CD14-positive monocyte (primary cell): ENCODE measurements around the gene VMAC. TPM values are rescaled to one million over a fixed set of nuclear protein-coding genes. Genes with fewer than 3 reads are reported as not detected.
A peak's percentile ranks its signal among the peaks of the same experiment; 100 is the strongest.
"Not testable (repeated sequence)": the region's sequence is repeated elsewhere in the genome, so short reads cannot be mapped to it uniquely, and the experiment has no call there.

Source experiments
- DNase-seq, 3 donors: peaks; one replicate each; pipeline ENCODE4 v3.0.0-alpha.2; 2011 to 2022
- H2AFZ ChIP-seq: 2 replicates; pipeline ENCODE4 v1.6.0; 2012; ENCODE audit warnings: mild to moderate bottlenecking, low read depth, low read length, inconsistent platforms; ENCODE audit not compliant: insufficient read depth, poor library complexity, severe bottlenecking
- H3K27ac ChIP-seq, 2 donors: 1 replicate in 1 of 2; 2 replicates in 1 of 2; pipeline ENCODE4 v1.5.1; 2012 to 2013; ENCODE audit warnings: low read length in 2 of 2, control low read depth in 1 of 2, inconsistent platforms in 1 of 2, low read depth in 1 of 2, mild to moderate bottlenecking in 1 of 2
- H3K27me3 ChIP-seq, 2 donors: one replicate each; pipeline versions ENCODE4 v1.6.0 to v1.6.1; 2011 to 2013; ENCODE audit warnings: low read length in 2 of 2; ENCODE audit not compliant: control insufficient read depth in 2 of 2, insufficient read depth in 2 of 2
- H3K36me3 ChIP-seq, 2 donors: replicated peaks in 1 of 2; 1 replicate in 1 of 2; 2 replicates in 1 of 2; pipeline versions ENCODE4 v1.5.1 to v1.6.1; 2012 to 2013; ENCODE audit warnings: low read length in 2 of 2, control low read depth in 1 of 2, inconsistent platforms in 1 of 2, mild to moderate bottlenecking in 1 of 2; ENCODE audit not compliant: insufficient read depth in 2 of 2, control insufficient read depth in 1 of 2
- H3K4me1 ChIP-seq, 2 donors: 1 replicate in 1 of 2; 2 replicates in 1 of 2; pipeline versions ENCODE4 v1.5.1 to v1.6.1; 2012 to 2013; ENCODE audit warnings: low read length in 2 of 2, control low read depth in 1 of 2, inconsistent platforms in 1 of 2, mild to moderate bottlenecking in 1 of 2, moderate library complexity in 1 of 2; ENCODE audit not compliant: insufficient read depth in 2 of 2, control insufficient read depth in 1 of 2
- H3K4me2 ChIP-seq: replicated peaks from 2 replicates; pipeline ENCODE3; 2012; ENCODE audit warnings: low read length, moderate library complexity, mild to moderate bottlenecking; ENCODE audit not compliant: poor library complexity, severe bottlenecking; ENCODE audit errors: extremely low read depth
- H3K4me3 ChIP-seq, 3 experiments: fragments of 200-600 bp in 1 of 3; sonication (generic) in 1 of 3; replicated peaks in 1 of 3; 1 replicate in 2 of 3; 2 replicates in 1 of 3; pipeline ENCODE4 v1.5.1; 2011 to 2013; ENCODE audit warnings: low read length in 3 of 3, mild to moderate bottlenecking in 3 of 3, control low read depth in 2 of 3, low read depth in 2 of 3, inconsistent platforms in 1 of 3, moderate library complexity in 1 of 3
- H3K79me2 ChIP-seq: 2 replicates; pipeline ENCODE4 v1.6.0; 2012; ENCODE audit warnings: mild to moderate bottlenecking, control low read depth, inconsistent platforms, low read length, moderate library complexity; ENCODE audit not compliant: insufficient read depth
- H3K9ac ChIP-seq: 2 replicates; pipeline ENCODE4 v1.6.0; 2017; ENCODE audit warnings: low read length, mild to moderate bottlenecking; ENCODE audit not compliant: insufficient read depth, poor library complexity, severe bottlenecking
- H3K9me3 ChIP-seq, 2 donors: replicated peaks in 1 of 2; 1 replicate in 1 of 2; 2 replicates in 1 of 2; pipeline versions ENCODE4 v1.5.1 to v1.6.1; 2012 to 2013; ENCODE audit warnings: low read length in 2 of 2, control low read depth in 1 of 2; ENCODE audit not compliant: control insufficient read depth in 1 of 2, insufficient read depth in 1 of 2
- H4K20me1 ChIP-seq: 2 replicates; pipeline ENCODE4 v1.6.0; 2012; ENCODE audit warnings: mild to moderate bottlenecking, low read length, control low read depth, moderate library complexity; ENCODE audit not compliant: insufficient read depth
- H3K27ac Mint-ChIP-seq, 7 donors: one replicate each; pipeline ENCODE4 v1.8.0; 2020; ENCODE audit warnings: mild to moderate bottlenecking in 7 of 7, mixed read lengths in 7 of 7, moderate library complexity in 6 of 7, inconsistent platforms in 2 of 7
- H3K27me3 Mint-ChIP-seq, 3 donors: one replicate each; pipeline ENCODE4 v1.8.0; 2021 to 2022; ENCODE audit warnings: low read depth in 3 of 3, mild to moderate bottlenecking in 3 of 3, mixed read lengths in 3 of 3, moderate library complexity in 3 of 3, inconsistent platforms in 1 of 3
- H3K36me3 Mint-ChIP-seq, 2 donors: one replicate each; pipeline ENCODE4 v1.8.0; 2020; ENCODE audit warnings: mixed read lengths in 2 of 2, inconsistent platforms in 1 of 2, mild to moderate bottlenecking in 1 of 2
- H3K4me1 Mint-ChIP-seq: one replicate; pipeline ENCODE4 v1.8.0; 2020; ENCODE audit warnings: mild to moderate bottlenecking, mixed read lengths
- H3K4me3 Mint-ChIP-seq, 2 donors: one replicate each; pipeline ENCODE4 v1.8.0; 2020; ENCODE audit warnings: mild to moderate bottlenecking in 2 of 2, mixed read lengths in 2 of 2, moderate library complexity in 1 of 2
- H3K9me3 Mint-ChIP-seq, 7 donors: one replicate each; pipeline ENCODE4 v1.8.0; 2020 to 2022; ENCODE audit warnings: mixed read lengths in 7 of 7, mild to moderate bottlenecking in 6 of 7, moderate library complexity in 6 of 7, inconsistent platforms in 2 of 7
- WGBS: methylation state at CpG from one replicate; pipeline ENCODE4 v1.1.5; 2013; ENCODE audit warnings: missing lambda C conversion rate; ENCODE audit not compliant: insufficient coverage; 5-methylcytosine and 5-hydroxymethylcytosine counted together
- intact Hi-C, 2 donors: fragments of 100-400 bp; cut with micrococcal nuclease; formaldehyde crosslinking; loops; one replicate each; pipeline versions ENCODE4 v1.15.0 to v1.15.1; 2023
- polyA plus RNA-seq, 3 donors: library from polyadenylated mRNA; depleted of rRNA in 1 of 3; unstranded in 2 of 3; stranded (reverse) in 1 of 3; fragments of 300-500 nt in 2 of 3; fragments of >200 nt in 1 of 3; fragmentation: Illumina TruSeq in 2 of 3; gene quantifications; 1 replicate in 2 of 3; 2 replicates in 1 of 3; pipeline ENCODE4 v1.2.3, GENCODE V29; 2012 to 2021
- TF ChIP-seq, protein P1 (sequence below): fragments of 200-600 bp; IDR thresholded peaks from one replicate; pipeline ENCODE4 v1.8.0; 2022; ENCODE audit warnings: antibody characterized with exemption, mild to moderate bottlenecking

VMAC gene
- polyA plus RNA-seq, 3 donors, result 3.1 to 13.0 (median 4.3) TPM

DNA sequence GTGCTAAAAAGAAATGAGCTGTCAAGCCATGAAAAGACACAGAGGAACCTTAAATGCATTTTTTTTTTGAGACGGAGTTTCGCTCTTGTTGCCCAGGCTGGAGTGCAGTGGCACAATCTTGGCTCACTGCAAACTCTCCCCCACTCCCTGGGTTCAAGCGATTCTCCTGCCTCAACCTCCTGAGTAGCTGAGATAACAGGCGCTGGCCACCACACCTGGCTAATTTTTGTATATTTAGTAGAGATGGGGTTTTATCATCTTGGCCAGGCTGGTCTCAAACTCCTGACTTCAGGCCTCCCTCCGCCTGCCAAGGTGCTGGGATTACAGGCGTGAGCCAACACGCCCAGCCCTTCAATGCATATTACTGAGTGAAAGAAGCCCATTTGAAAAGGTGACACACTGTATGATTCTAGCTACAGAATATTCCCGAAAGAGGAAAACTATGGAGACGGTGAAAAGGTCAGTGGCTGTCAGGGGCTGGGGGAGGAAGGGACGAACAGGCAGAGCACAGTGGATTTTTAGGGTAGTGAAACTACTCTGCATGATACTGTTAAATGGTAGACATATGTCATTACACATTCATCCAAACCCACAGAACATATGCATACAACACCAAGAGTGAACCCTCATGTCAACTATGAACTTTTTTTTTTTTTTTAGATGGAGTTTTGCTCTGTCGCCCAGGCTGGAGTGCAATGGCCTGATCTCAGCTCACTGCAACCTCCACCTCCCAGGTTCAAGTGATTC is 20.4 kb upstream of the VMAC start:
- H3K36me3 Mint-ChIP-seq, intact Hi-C loops, H3K36me3 ChIP-seq, H3K9me3 Mint-ChIP-seq, H3K27me3 ChIP-seq, H3K9me3 ChIP-seq, H3K4me3 Mint-ChIP-seq, H3K4me1 Mint-ChIP-seq, H2AFZ ChIP-seq, H3K4me2 ChIP-seq, H3K4me1 ChIP-seq, H4K20me1 ChIP-seq, H3K27ac Mint-ChIP-seq, H3K9ac ChIP-seq, H3K27ac ChIP-seq, H3K79me2 ChIP-seq, H3K4me3 ChIP-seq: not testable (repeated sequence)
- DNase-seq, result peak in 1 of 3 donors; percentile 21
- peaks cover 17 to 27% (median 23%) of the 10 kb centered on the region in 3 donors for H3K27me3 Mint-ChIP-seq
- WGBS, result 100% methylated on average over 3 of the region's 11 CpGs

DNA sequence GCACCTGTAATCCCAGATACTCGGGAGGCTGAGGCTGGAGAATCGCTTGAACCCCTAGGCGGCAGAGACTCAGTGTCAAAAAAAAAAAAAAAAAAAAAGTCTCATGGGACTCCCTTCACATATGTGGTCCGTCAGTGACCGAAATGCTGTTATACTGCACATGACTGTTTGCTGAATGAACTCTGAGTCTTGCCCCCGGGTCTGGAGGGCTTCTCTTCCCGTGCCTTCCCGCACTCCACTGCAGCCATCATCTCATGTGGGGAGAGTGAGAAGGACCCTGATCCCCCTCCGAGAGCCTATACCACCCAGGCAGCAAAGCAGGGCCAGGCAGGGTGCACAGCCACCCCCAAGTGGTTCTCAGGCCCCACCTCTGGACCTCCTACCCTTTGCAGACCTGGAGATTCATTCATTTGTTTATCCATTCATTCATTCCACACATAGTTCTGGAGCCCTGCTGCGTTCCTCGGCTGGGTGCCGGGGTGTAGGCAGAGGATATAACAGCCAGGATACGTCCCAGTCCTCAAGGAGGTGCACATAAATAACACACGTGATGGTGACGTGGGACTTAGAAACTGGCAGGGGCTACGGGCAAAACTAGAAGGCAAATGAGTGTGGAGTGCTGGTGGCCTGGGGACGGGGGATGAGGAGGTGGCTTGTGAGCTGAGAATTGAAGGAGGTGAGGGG is 15.2 kb upstream of the VMAC start:
- Histone ChIP-seq H3K36me3 (peaks cover 3% of the 10 kb centered on the region in 2 donors), H3K9ac (no peak overlapping the region), H4K20me1 (no peaks in the 10 kb centered on the region), H3K4me1 (no peaks in the 10 kb centered on the region), H2AFZ (no peak overlapping the region), H3K4me2 (no peak overlapping the region), H3K4me3 (no peak overlapping the region), H3K9me3 (no peaks in the 10 kb centered on the region), H3K27me3 (peaks cover 0 to 14% of the 10 kb centered on the region in 2 donors), H3K79me2 (no peaks in the 10 kb centered on the region), H3K27ac (no peak overlapping the region)
- TF ChIP-seq, protein P1, sequence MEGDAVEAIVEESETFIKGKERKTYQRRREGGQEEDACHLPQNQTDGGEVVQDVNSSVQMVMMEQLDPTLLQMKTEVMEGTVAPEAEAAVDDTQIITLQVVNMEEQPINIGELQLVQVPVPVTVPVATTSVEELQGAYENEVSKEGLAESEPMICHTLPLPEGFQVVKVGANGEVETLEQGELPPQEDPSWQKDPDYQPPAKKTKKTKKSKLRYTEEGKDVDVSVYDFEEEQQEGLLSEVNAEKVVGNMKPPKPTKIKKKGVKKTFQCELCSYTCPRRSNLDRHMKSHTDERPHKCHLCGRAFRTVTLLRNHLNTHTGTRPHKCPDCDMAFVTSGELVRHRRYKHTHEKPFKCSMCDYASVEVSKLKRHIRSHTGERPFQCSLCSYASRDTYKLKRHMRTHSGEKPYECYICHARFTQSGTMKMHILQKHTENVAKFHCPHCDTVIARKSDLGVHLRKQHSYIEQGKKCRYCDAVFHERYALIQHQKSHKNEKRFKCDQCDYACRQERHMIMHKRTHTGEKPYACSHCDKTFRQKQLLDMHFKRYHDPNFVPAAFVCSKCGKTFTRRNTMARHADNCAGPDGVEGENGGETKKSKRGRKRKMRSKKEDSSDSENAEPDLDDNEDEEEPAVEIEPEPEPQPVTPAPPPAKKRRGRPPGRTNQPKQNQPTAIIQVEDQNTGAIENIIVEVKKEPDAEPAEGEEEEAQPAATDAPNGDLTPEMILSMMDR, result no peak
- peaks cover 0 to 4% (median 0%) of the 10 kb centered on the region in 7 donors for H3K9me3 Mint-ChIP-seq
- H3K27me3 Mint-ChIP-seq, result peaks cover 22 to 41% (median 24%) of the 10 kb centered on the region in 3 donors
- WGBS, result 66% methylated on average over 13 of the region's 17 CpGs
- peaks cover 2% of the 10 kb centered on the region for H3K4me1 Mint-ChIP-seq
- peak overlapping the region in 1 of 2 donors; percentile 64 for H3K4me3 Mint-ChIP-seq
- intact Hi-C loops, result no loop called here
- H3K36me3 Mint-ChIP-seq, result peaks cover 0 to under 1% of the 10 kb centered on the region in 2 donors
- no peak for DNase-seq
- peak overlapping the region in 2 of 7 donors; percentile 4 to 31 for H3K27ac Mint-ChIP-seq
